ENCODE results near the gene PAPSS1.
"Not testable (repeated sequence)": the region's sequence is repeated elsewhere in the genome, so short reads cannot be mapped to it uniquely, and the experiment has no call there.

The PAPSS1 gene

GRCh38 chr4:107719922-107720722 is at the start of gene PAPSS1:
PAPSS1 (minus strand) TSS chr4:107720234; CDS start chr4:107720179, 55 bp downstream.
- peak; percentile 91 to 99 (median 98) for DNase-seq

DNA sequence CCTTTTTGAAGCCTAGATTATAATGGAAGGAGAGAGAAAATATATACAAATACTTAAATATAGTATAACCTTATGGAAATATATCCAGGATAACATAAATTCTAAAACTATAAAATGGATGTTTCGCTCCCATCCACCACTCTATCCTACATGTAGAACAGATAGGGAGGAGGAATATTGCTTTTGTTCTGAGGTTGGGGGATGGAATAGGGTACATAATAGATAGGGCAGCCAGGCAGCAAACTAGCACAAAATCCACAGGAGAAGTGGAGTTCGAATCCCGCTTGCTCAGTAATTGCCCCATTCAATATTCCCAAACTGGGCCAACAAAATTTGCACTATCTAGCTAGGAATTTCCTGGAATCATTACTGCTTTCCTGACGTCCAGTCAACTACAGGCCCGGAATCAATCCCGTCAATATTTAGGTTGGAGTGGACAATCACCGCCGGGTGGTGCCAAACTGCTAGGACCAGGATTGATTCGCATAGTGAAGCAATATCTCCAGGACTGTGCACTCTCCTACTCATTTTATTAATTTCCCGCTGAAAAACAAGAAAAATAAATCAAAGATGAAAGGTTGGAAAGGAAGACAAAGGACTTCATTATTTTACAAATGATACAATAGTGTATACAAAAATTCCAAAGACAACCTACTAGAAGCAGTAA is 40.4 kb upstream of the PAPSS1 start:
- no peak for DNase-seq

- DNase-seq = peak in 2 of 3 experiments; percentile 2 to 63
These were observed 37.9 kb upstream of the PAPSS1 start for GRCh38 chr4:107757864-107758476.

- DNase-seq = no peak
These were observed 37.2 kb upstream of the PAPSS1 start for GRCh38 chr4:107757283-107757682.

GRCh38 chr4:107755841-107756356 is 35.9 kb upstream of the PAPSS1 start:
- DNase-seq = no peak

DNA sequence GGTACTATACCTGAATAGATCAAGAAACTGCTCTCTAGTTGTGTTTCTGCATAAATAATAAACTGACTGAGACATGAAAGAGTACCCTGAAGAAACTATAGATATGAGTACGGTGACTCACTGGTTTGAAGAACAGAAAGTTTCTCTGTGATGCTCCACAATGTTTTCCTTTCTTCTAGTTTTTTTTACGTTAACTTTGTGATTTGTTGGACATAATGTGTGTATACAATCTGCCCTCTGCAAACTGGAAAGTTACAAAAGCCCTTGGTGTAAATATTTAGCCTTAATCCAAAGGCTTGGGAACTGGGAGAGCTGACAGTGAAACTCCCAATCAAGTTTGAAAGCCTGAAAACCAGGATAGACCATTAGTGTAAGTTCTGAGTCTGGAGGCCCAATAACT is 31.6 kb upstream of the PAPSS1 start:
- no peak for DNase-seq

GRCh38 chr4:107747748-107748486 is 27.9 kb upstream of the PAPSS1 start:
- DNase-seq = peak in 2 of 3 experiments; percentile 74 to 96

GRCh38 chr4:107746161-107746560 is 26.1 kb upstream of the PAPSS1 start:
- no peak for DNase-seq

DNA sequence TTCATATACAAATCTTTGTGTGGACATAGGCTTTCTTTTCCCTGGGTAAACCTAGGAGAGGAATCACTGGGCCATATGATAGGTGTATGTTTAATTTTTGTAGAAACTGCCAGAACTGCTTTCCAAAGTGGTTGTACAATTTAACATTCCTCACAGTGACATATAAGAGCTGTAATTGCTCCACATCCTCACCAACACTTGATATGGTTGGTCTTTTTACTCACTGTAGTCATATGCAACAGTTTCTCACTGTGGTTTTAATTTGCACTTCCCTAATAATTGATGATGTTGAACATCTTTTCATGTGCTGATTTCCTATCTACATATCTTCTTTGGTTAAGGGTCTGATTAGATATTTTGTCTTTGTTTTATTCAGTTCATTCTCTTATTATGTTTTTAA is 24.5 kb upstream of the PAPSS1 start:
- no peak for DNase-seq

DNA sequence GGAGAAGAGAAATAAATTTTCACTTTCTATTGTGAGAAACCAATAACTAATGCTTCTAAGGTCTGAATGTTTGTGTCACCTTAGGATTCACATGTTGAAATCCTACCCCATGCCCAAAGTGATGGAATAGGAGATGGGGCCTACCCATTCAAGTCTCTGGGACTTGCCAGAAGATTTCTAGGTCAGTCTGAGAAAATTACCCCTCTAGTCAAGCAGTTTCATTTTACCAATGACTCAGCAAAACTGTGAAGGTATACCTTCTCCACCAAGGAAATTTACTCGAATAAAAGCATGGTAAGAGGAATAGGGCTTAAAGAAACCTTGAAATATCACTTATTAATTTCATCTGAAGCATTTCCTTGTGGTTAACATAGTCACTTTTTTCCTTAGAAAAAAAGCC is 23.5 kb upstream of the PAPSS1 start:
- DNase-seq = no peak

DNA sequence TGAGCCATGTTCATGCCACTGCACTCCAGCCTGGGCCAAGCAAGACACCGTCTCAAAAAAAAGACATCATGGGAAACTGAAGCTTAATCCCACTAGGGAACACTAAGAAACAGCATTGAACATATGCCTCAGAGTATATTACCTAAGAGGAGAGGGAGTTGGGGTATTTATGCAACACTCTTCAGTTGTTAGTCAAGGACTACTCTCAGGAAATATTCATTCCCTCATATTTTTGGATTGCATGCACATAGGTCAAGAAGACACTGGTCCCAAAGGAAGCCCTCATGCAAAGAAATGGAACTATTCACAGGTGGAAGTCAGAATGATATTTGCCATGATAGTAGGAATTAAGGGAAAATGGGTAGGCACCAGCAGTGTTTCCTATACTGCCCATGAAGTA is 22.8 kb upstream of the PAPSS1 start:
- DNase-seq = no peak

DNA sequence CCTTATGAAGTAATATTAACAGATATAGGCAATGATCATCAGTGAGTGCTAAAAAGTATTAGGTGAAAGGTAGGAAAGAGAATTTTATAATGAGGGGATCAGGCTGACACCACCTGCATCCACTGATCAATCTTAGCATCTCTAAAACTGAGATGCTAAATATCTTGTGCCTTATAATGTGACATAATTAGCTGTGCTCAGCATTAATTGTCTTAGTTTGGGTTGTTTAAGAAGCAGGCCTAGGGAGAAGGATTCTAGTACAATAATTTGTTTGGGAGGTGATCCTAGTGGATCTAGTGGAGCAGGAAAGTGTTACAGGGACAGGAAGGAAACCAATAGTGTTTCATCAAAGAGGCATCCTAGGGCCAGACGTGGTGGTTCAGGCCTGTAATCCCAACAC is 22.2 kb upstream of the PAPSS1 start:
- DNase-seq = no peak

DNA sequence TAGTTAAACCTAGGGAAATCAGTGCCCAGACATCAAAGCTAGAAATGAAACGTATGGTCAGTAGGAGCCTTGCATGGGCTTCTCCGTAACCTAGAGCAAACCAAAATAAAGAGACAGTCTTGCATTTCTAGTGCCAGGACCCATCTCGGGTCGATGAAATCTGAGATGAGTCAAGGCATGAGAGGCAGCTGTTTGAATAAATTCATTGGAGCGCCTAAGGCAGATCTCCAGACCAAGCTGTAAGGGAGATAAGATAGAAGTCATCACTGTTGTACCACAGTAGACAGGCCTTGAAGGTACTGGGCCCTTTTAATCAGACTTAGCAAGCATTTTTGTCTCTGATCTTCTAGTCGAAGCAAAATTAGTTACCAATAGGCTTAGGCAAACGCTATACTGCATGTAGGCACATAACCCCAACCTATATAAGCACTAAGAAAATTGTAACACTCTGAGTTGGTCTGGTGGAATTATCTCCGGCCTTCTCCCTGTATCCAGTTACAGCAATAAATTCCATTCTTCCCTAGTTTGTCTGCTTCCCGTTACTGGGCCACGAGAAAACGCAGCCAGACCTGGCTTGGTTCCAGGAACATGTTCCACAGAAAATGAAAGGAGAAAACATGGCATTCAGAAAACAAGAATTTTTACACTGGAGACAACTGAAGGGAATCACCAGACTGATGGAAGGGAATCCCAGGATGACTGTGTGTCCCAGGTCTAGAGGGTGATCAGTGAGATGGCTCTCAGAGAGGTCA is 21.1 kb upstream of the PAPSS1 start:
- peak in 1 of 3 experiments; percentile 6 for DNase-seq

GRCh38 chr4:107740381-107740780 is 20.3 kb upstream of the PAPSS1 start:
- peak in 1 of 3 experiments; percentile 32 for DNase-seq

GRCh38 chr4:107737450-107737849 is 17.4 kb upstream of the PAPSS1 start:
- no peak for DNase-seq

DNA sequence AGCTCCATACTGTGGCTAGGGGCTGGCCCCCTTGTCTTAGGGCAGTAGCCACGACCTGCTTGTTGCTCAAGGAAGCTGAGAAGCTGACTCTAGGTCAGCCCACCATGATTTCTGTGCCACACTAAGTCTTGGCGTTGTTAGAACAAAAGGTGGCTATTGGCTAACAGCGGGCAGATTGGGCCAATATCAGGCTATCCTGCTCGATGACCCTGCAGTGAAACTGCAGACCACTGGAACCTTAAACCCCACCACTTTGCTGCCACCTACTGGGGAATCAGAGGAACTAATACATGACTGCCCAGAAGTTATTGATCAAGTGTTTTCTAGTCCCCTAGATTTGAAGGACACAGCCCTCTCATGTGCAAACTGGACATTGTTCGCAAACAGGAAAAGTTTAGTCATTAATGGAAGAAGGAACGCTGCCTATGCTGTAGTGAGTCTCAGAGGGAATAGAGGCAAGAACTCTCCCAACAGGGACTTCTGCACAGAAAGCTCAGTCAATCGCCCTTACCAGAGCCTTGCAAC is 17.0 kb upstream of the PAPSS1 start:
- DNase-seq = peak in 2 of 3 experiments; percentile 35 to 67

GRCh38 chr4:107736037-107736436 is 16.0 kb upstream of the PAPSS1 start:
- no peak for DNase-seq

DNA sequence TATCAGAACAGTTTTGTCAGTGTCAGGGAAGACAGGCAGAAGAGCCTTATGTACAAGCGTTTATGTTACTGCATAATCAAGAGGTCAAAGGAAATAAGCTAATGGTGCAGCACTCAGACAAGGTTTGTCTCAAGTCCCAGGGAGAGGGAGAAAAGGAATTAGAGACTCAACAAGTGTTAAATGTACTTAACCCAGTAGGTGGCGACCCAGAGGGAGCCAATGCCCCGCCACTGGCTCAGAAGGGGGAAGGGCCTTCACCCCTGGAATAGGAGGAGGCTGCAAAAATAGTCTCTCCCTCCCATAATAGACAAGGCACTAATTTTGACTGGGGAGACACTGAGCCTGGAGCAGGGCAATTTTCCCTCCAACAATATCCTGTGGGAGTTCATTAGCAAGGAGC is 14.1 kb upstream of the PAPSS1 start:
- peak in 2 of 3 experiments; percentile 49 to 67 for DNase-seq

- peak in 2 of 3 experiments; percentile 56 to 84 for DNase-seq
These were observed 13.4 kb upstream of the PAPSS1 start for GRCh38 chr4:107733431-107733925.

DNA sequence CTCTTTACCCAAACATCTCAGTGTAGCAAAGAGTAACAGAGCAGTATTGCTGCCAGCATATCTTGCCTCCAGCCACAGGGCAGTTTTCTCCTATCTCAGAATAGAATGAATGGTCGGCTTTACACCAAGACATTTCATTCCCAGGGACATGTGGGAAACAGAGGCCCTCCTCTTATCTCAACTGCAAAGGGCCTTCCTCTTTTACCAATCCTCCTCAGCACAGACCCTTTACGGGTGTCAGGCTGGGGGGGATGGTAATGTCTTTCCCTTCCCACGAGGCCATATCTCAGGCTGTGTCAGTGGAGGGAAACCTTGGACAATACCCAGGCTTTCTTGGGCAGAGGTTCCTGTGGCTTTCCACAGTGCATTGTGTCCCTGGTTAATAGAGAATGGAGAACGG is 9.0 kb upstream of the PAPSS1 start:
- DNase-seq = not testable (repeated sequence)

- DNase-seq = not testable (repeated sequence)
These were observed 6.3 kb upstream of the PAPSS1 start for GRCh38 chr4:107726131-107726925.
